ENCODE data around the gene MAN1C1.

DNA sequence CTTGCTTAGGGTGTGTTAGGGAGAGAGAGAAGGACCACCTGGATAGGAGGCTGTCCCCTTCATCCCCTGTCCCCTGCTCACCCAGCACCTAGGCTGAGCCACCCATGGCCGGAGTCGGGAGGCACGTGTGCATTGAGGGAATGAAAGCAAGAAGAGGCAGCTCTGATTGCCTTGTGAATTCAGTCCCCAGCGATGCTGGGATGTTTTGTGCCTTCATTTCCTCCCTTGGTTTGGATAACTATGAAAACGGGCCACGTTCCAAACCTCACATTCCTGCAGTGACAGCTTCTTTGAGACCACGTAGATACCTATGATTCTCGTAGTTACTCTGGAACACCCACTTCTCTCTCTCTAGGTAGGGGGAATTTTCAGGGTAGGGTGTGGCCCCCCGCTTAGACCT, 67.1 kb downstream of the MAN1C1 start:
- TF ChIP-seq, protein P1, sequence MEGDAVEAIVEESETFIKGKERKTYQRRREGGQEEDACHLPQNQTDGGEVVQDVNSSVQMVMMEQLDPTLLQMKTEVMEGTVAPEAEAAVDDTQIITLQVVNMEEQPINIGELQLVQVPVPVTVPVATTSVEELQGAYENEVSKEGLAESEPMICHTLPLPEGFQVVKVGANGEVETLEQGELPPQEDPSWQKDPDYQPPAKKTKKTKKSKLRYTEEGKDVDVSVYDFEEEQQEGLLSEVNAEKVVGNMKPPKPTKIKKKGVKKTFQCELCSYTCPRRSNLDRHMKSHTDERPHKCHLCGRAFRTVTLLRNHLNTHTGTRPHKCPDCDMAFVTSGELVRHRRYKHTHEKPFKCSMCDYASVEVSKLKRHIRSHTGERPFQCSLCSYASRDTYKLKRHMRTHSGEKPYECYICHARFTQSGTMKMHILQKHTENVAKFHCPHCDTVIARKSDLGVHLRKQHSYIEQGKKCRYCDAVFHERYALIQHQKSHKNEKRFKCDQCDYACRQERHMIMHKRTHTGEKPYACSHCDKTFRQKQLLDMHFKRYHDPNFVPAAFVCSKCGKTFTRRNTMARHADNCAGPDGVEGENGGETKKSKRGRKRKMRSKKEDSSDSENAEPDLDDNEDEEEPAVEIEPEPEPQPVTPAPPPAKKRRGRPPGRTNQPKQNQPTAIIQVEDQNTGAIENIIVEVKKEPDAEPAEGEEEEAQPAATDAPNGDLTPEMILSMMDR (IDR thresholded peaks at IDR 0.05): no peak
- TF ChIP-seq POLR2A (IDR thresholded peaks at IDR 0.05): no peak

All from uterus (tissue), 2 donors.